ENCODE data around the gene TAF13.
"Not testable (repeated sequence)": the region's sequence is repeated elsewhere in the genome, so short reads cannot be mapped to it uniquely, and the experiment has no call there.

The TAF13 gene

GRCh38 chr1:109091839-109092193 lies 16.0 kb upstream of the TAF13 start:
- no peak for DNase-seq

GRCh38 chr1:109091078-109091838 lies 15.5 kb upstream of the TAF13 start:
- DNase-seq = peak in 3 of 56 donors; percentile 36 to 42 (median 41)

GRCh38 chr1:109090196-109091077 lies 14.6 kb upstream of the TAF13 start, which contains the start of gene TMEM167B:
Gene TMEM167B, plus strand, starts transcription at chr1:109090764. Its CDS starts 109 bp downstream, at chr1:109090873.
- peak in 55 of 56 donors; percentile 54 to 94 (median 88) for DNase-seq

GRCh38 chr1:109089242-109090015 lies 13.6 kb upstream of the TAF13 start:
- peak in 53 of 56 donors; percentile 36 to 91 (median 77) for DNase-seq

GRCh38 chr1:109084563-109085517 lies 9.0 kb upstream of the TAF13 start:
- DNase-seq = no peak

- DNase-seq = peak in 50 of 56 donors; percentile 10 to 87 (median 64)
These were observed 8.1 kb upstream of the TAF13 start for GRCh38 chr1:109083923-109084322.

- DNase-seq = peak in 1 of 56 donors; percentile 5
These were observed 7.7 kb upstream of the TAF13 start for GRCh38 chr1:109083501-109083900.

- DNase-seq = no peak
These were observed 4.8 kb upstream of the TAF13 start for GRCh38 chr1:109080441-109081082.

GRCh38 chr1:109079240-109079622 lies 3.4 kb upstream of the TAF13 start:
- no peak for DNase-seq

- no peak for DNase-seq
These were observed 2.5 kb upstream of the TAF13 start for GRCh38 chr1:109078317-109078716.

GRCh38 chr1:109069294-109069693 lies 6.5 kb downstream of the TAF13 start:
- DNase-seq = no peak

GRCh38 chr1:109067883-109068282 lies 7.9 kb downstream of the TAF13 start:
- DNase-seq = no peak

- DNase-seq = no peak
These were observed 10.7 kb downstream of the TAF13 start for GRCh38 chr1:109065137-109065536.

GRCh38 chr1:109061183-109061582 lies 14.6 kb downstream of the TAF13 start:
- no peak for DNase-seq

GRCh38 chr1:109060707-109061106 lies 15.1 kb downstream of the TAF13 start:
- DNase-seq = no peak

- no peak for DNase-seq
These were observed 16.8 kb downstream of the TAF13 start for GRCh38 chr1:109059026-109059425.

- no peak for DNase-seq
These were observed 19.7 kb downstream of the TAF13 start for GRCh38 chr1:109056064-109056463.

GRCh38 chr1:109052145-109052544 lies 23.7 kb downstream of the TAF13 start:
- not testable (repeated sequence) for DNase-seq

- no peak for DNase-seq
These were observed 25.4 kb downstream of the TAF13 start for GRCh38 chr1:109050228-109050995.
